ENCODE measurements around the gene VASH1.
A peak's percentile ranks its signal among the peaks of the same experiment; 100 is the strongest.

VASH1 gene

GRCh38 chr14:76716285-76716684 is 45.0 kb upstream of the VASH1 start:
- no peak overlapping the region for H3K4me2 ChIP-seq (ENCODE audit: low read length)
- WGBS (ENCODE audit: extremely low coverage, insufficient coverage, low lambda C conversion rate): no CpG with 5 or more reads among the region's 4 CpGs
- no peaks in the 10 kb centered on the region for H3K79me1 ChIP-seq (ENCODE audit: low read length)
- no peak for DNase-seq
- no peak overlapping the region for H2AK5ac ChIP-seq (ENCODE audit: low read length)
- H3K4ac ChIP-seq (ENCODE audit: low read depth, low read length): no peak overlapping the region
- H2BK5ac ChIP-seq (ENCODE audit: low read length): no peak overlapping the region
- no peak overlapping the region for H3K56ac ChIP-seq (ENCODE audit: low read length)
- H2BK15ac ChIP-seq (replicated peaks; ENCODE audit: low read depth): no peak overlapping the region
- no peak overlapping the region for H3K18ac ChIP-seq (ENCODE audit: low read length)
- H3K4me1 ChIP-seq (ENCODE audit: control insufficient read depth, low read depth, low read length): no peaks in the 10 kb centered on the region
- no peaks in the 10 kb centered on the region for H3K27me3 ChIP-seq (ENCODE audit: insufficient read depth, low read length, poor library complexity)
- no peak overlapping the region for H3K9ac ChIP-seq (ENCODE audit: low read length)
- no peak overlapping the region for H4K8ac ChIP-seq (ENCODE audit: low read depth, low read length)
- H3K4me3 ChIP-seq (ENCODE audit: low read length): no peak overlapping the region
- H3K23ac ChIP-seq (ENCODE audit: low read length): no peak overlapping the region
- H2BK120ac ChIP-seq (ENCODE audit: low read depth, low read length): no peak overlapping the region
- H3K79me2 ChIP-seq (ENCODE audit: control insufficient read depth, insufficient read depth, low read length): no peaks in the 10 kb centered on the region
- no peaks in the 10 kb centered on the region for H3K36me3 ChIP-seq (ENCODE audit: control insufficient read depth, insufficient read depth, low read length)
- no peak overlapping the region for H3K27ac ChIP-seq (ENCODE audit: low read depth, low read length)
- no peak overlapping the region for H4K5ac ChIP-seq (ENCODE audit: low read length)

GRCh38 chr14:76717508-76718290 is 43.6 kb upstream of the VASH1 start:
- H2AK5ac ChIP-seq (ENCODE audit: low read length): no peak overlapping the region
- H3K56ac ChIP-seq (ENCODE audit: low read length): no peak overlapping the region
- no peak overlapping the region for H3K18ac ChIP-seq (ENCODE audit: low read length)
- no peak overlapping the region for H3K4me3 ChIP-seq (ENCODE audit: low read length)
- no peak overlapping the region for H2BK15ac ChIP-seq (replicated peaks; ENCODE audit: low read depth)
- no peak overlapping the region for H3K9ac ChIP-seq (ENCODE audit: low read length)
- H2BK5ac ChIP-seq (ENCODE audit: low read length): no peak overlapping the region
- no CpG with 5 or more reads among the region's 9 CpGs for WGBS (ENCODE audit: extremely low coverage, insufficient coverage, low lambda C conversion rate)
- no peaks in the 10 kb centered on the region for H3K79me2 ChIP-seq (ENCODE audit: control insufficient read depth, insufficient read depth, low read length)
- no peaks in the 10 kb centered on the region for H3K36me3 ChIP-seq (ENCODE audit: control insufficient read depth, insufficient read depth, low read length)
- no peaks in the 10 kb centered on the region for H3K79me1 ChIP-seq (ENCODE audit: low read length)
- H4K5ac ChIP-seq (ENCODE audit: low read length): no peak overlapping the region
- H3K27ac ChIP-seq (ENCODE audit: low read depth, low read length): no peak overlapping the region
- no peak for DNase-seq
- H4K8ac ChIP-seq (ENCODE audit: low read depth, low read length): no peak overlapping the region
- no peak overlapping the region for H3K23ac ChIP-seq (ENCODE audit: low read length)
- no peaks in the 10 kb centered on the region for H3K27me3 ChIP-seq (ENCODE audit: insufficient read depth, low read length, poor library complexity)
- H3K4ac ChIP-seq (ENCODE audit: low read depth, low read length): no peak overlapping the region
- no peak overlapping the region for H3K4me2 ChIP-seq (ENCODE audit: low read length)
- no peak overlapping the region for H2BK120ac ChIP-seq (ENCODE audit: low read depth, low read length)
- H3K4me1 ChIP-seq (ENCODE audit: control insufficient read depth, low read depth, low read length): no peaks in the 10 kb centered on the region

- WGBS (ENCODE audit: extremely low coverage, insufficient coverage, low lambda C conversion rate): no CpG with 5 or more reads among the region's 6 CpGs
- no peak overlapping the region for H3K56ac ChIP-seq (ENCODE audit: low read length)
- H2AK5ac ChIP-seq (ENCODE audit: low read length): no peak overlapping the region
- no peaks in the 10 kb centered on the region for H3K27me3 ChIP-seq (ENCODE audit: insufficient read depth, low read length, poor library complexity)
- no peaks in the 10 kb centered on the region for H3K79me1 ChIP-seq (ENCODE audit: low read length)
- H2BK5ac ChIP-seq (ENCODE audit: low read length): no peak overlapping the region
- H3K23ac ChIP-seq (ENCODE audit: low read length): no peak overlapping the region
- no peak overlapping the region for H4K8ac ChIP-seq (ENCODE audit: low read depth, low read length)
- no peak overlapping the region for H3K4me2 ChIP-seq (ENCODE audit: low read length)
- H3K27ac ChIP-seq (ENCODE audit: low read depth, low read length): no peak overlapping the region
- H2BK120ac ChIP-seq (ENCODE audit: low read depth, low read length): no peak overlapping the region
- no peak overlapping the region for H3K9ac ChIP-seq (ENCODE audit: low read length)
- H3K79me2 ChIP-seq (ENCODE audit: control insufficient read depth, insufficient read depth, low read length): no peaks in the 10 kb centered on the region
- no peak overlapping the region for H3K4ac ChIP-seq (ENCODE audit: low read depth, low read length)
- H4K5ac ChIP-seq (ENCODE audit: low read length): no peak overlapping the region
- no peak overlapping the region for H3K18ac ChIP-seq (ENCODE audit: low read length)
- no peak overlapping the region for H2BK15ac ChIP-seq (replicated peaks; ENCODE audit: low read depth)
- H3K36me3 ChIP-seq (ENCODE audit: control insufficient read depth, insufficient read depth, low read length): no peaks in the 10 kb centered on the region
- no peak for DNase-seq
- H3K4me1 ChIP-seq (ENCODE audit: control insufficient read depth, low read depth, low read length): no peaks in the 10 kb centered on the region
- no peak overlapping the region for H3K4me3 ChIP-seq (ENCODE audit: low read length)
These were observed 42.8 kb upstream of the VASH1 start for GRCh38 chr14:76718306-76719040.

- H3K27me3 ChIP-seq (ENCODE audit: insufficient read depth, low read length, poor library complexity): no peaks in the 10 kb centered on the region
- no peak overlapping the region for H2BK5ac ChIP-seq (ENCODE audit: low read length)
- H3K56ac ChIP-seq (ENCODE audit: low read length): no peak overlapping the region
- H3K4me3 ChIP-seq (ENCODE audit: low read length): no peak overlapping the region
- H3K36me3 ChIP-seq (ENCODE audit: control insufficient read depth, insufficient read depth, low read length): no peaks in the 10 kb centered on the region
- no peak overlapping the region for H3K4ac ChIP-seq (ENCODE audit: low read depth, low read length)
- H3K4me2 ChIP-seq (ENCODE audit: low read length): no peak overlapping the region
- WGBS (ENCODE audit: extremely low coverage, insufficient coverage, low lambda C conversion rate): no CpG with 5 or more reads among the region's 9 CpGs
- H2AK5ac ChIP-seq (ENCODE audit: low read length): no peak overlapping the region
- H3K23ac ChIP-seq (ENCODE audit: low read length): no peak overlapping the region
- H3K79me1 ChIP-seq (ENCODE audit: low read length): no peaks in the 10 kb centered on the region
- H3K27ac ChIP-seq (ENCODE audit: low read depth, low read length): no peak overlapping the region
- DNase-seq: no peak
- no peak overlapping the region for H3K9ac ChIP-seq (ENCODE audit: low read length)
- no peak overlapping the region for H4K5ac ChIP-seq (ENCODE audit: low read length)
- H2BK15ac ChIP-seq (replicated peaks; ENCODE audit: low read depth): no peak overlapping the region
- H2BK120ac ChIP-seq (ENCODE audit: low read depth, low read length): no peak overlapping the region
- no peak overlapping the region for H4K8ac ChIP-seq (ENCODE audit: low read depth, low read length)
- no peaks in the 10 kb centered on the region for H3K79me2 ChIP-seq (ENCODE audit: control insufficient read depth, insufficient read depth, low read length)
- H3K18ac ChIP-seq (ENCODE audit: low read length): no peak overlapping the region
- H3K4me1 ChIP-seq (ENCODE audit: control insufficient read depth, low read depth, low read length): no peaks in the 10 kb centered on the region
These were observed 41.6 kb upstream of the VASH1 start for GRCh38 chr14:76719666-76720065.

- WGBS (ENCODE audit: extremely low coverage, insufficient coverage, low lambda C conversion rate): no CpG with 5 or more reads among the region's 3 CpGs
- Histone ChIP-seq H3K9ac (ENCODE audit: low read length) (no peak overlapping the region), H3K4me2 (ENCODE audit: low read length) (no peak overlapping the region), H3K18ac (ENCODE audit: low read length) (no peak overlapping the region), H3K27me3 (ENCODE audit: insufficient read depth, low read length, poor library complexity) (no peaks in the 10 kb centered on the region), H3K4me3 (ENCODE audit: low read length) (no peak overlapping the region), H3K79me2 (ENCODE audit: control insufficient read depth, insufficient read depth, low read length) (no peaks in the 10 kb centered on the region), H4K5ac (ENCODE audit: low read length) (no peak overlapping the region), H3K4ac (ENCODE audit: low read depth, low read length) (no peak overlapping the region), H3K23ac (ENCODE audit: low read length) (no peak overlapping the region), H3K4me1 (ENCODE audit: control insufficient read depth, low read depth, low read length) (no peaks in the 10 kb centered on the region), H3K36me3 (ENCODE audit: control insufficient read depth, insufficient read depth, low read length) (no peaks in the 10 kb centered on the region), H3K79me1 (ENCODE audit: low read length) (no peaks in the 10 kb centered on the region), H2BK15ac (replicated peaks; ENCODE audit: low read depth) (no peak overlapping the region), H2AK5ac (ENCODE audit: low read length) (no peak overlapping the region), H3K27ac (ENCODE audit: low read depth, low read length) (no peak overlapping the region), H3K56ac (ENCODE audit: low read length) (peak overlapping the region; percentile 46), H2BK5ac (ENCODE audit: low read length) (no peak overlapping the region), H2BK120ac (ENCODE audit: low read depth, low read length) (no peak overlapping the region), H4K8ac (ENCODE audit: low read depth, low read length) (no peak overlapping the region)
- peak; percentile 71 for DNase-seq
These were observed 40.9 kb upstream of the VASH1 start for GRCh38 chr14:76720382-76720813.
